ENCODE data around the gene CROCC.

- TF ChIP-seq, protein P1, sequence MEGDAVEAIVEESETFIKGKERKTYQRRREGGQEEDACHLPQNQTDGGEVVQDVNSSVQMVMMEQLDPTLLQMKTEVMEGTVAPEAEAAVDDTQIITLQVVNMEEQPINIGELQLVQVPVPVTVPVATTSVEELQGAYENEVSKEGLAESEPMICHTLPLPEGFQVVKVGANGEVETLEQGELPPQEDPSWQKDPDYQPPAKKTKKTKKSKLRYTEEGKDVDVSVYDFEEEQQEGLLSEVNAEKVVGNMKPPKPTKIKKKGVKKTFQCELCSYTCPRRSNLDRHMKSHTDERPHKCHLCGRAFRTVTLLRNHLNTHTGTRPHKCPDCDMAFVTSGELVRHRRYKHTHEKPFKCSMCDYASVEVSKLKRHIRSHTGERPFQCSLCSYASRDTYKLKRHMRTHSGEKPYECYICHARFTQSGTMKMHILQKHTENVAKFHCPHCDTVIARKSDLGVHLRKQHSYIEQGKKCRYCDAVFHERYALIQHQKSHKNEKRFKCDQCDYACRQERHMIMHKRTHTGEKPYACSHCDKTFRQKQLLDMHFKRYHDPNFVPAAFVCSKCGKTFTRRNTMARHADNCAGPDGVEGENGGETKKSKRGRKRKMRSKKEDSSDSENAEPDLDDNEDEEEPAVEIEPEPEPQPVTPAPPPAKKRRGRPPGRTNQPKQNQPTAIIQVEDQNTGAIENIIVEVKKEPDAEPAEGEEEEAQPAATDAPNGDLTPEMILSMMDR (IDR thresholded peaks at IDR 0.05; ENCODE audit: insufficient read depth, low read length) = no peak
- TF ChIP-seq POLR2AphosphoS5 (IDR thresholded peaks at IDR 0.05; ENCODE audit: low read depth) (no peak), GABPA (IDR thresholded peaks at IDR 0.05; ENCODE audit: low read depth) (no peak), REST (IDR thresholded peaks at IDR 0.05; ENCODE audit: insufficient replicate concordance, low read depth) (no peak)
Observed at GRCh38 chr1:16983649-16984048, 61.9 kb downstream of the CROCC start.
